DOHH2 (cell line): ENCODE measurements around the gene VWA2.
"Not testable (repeated sequence)": the region's sequence is repeated elsewhere in the genome, so short reads cannot be mapped to it uniquely, and the experiment has no call there.

ENCODE experiments used
- H3F3A ChIP-seq: fragments of 200-600 bp; sonication (generic), shearing (Covaris generic); 2 replicates; pipeline ENCODE4 v1.6.0; 2016; ENCODE audit warnings: antibody characterized with exemption, mild to moderate bottlenecking; ENCODE audit not compliant: control insufficient read depth, insufficient read depth
- H3K27ac ChIP-seq: fragments of 200-600 bp; sonication (generic); 2 replicates; pipeline ENCODE4 v1.5.1; 2014; ENCODE audit warnings: low read depth, mild to moderate bottlenecking, low read length, moderate library complexity
- H3K27me3 ChIP-seq: fragments of 200-600 bp; sonication (generic); 2 replicates; pipeline ENCODE4 v1.6.1; 2014; ENCODE audit warnings: mild to moderate bottlenecking, low read length, mixed read lengths; ENCODE audit not compliant: control insufficient read depth
- H3K36me3 ChIP-seq: fragments of 200-600 bp; sonication (generic); 2 replicates; pipeline ENCODE4 v1.6.1; 2014; ENCODE audit warnings: mild to moderate bottlenecking, low read length, moderate library complexity, mixed read lengths; ENCODE audit not compliant: control insufficient read depth
- H3K4me1 ChIP-seq: fragments of 200-600 bp; sonication (generic); 2 replicates; pipeline ENCODE4 v1.6.1; 2014; ENCODE audit warnings: mild to moderate bottlenecking, low read length, mixed read lengths; ENCODE audit not compliant: control insufficient read depth
- H3K4me2 ChIP-seq: fragments of 200-600 bp; sonication (generic); 2 replicates; pipeline ENCODE4 v1.6.0; 2014; ENCODE audit warnings: mild to moderate bottlenecking, low read length, moderate library complexity
- H3K4me3 ChIP-seq: fragments of 200-600 bp; sonication (generic); 2 replicates; pipeline ENCODE4 v1.5.1; 2014; ENCODE audit warnings: mild to moderate bottlenecking, low read length, mixed read lengths
- H3K79me2 ChIP-seq: fragments of 200-600 bp; sonication (generic); 2 replicates; pipeline ENCODE4 v1.6.1; 2014; ENCODE audit warnings: mild to moderate bottlenecking, low read length, mixed read lengths; ENCODE audit not compliant: control insufficient read depth
- H3K9me2 ChIP-seq: fragments of 200-600 bp; sonication (generic); replicated peaks from 2 replicates; pipeline ENCODE4 v1.6.1; 2014; ENCODE audit warnings: mild to moderate bottlenecking, low read length, mixed read lengths; ENCODE audit not compliant: control insufficient read depth
- H3K9me3 ChIP-seq: fragments of 200-600 bp; sonication (generic); 2 replicates; pipeline ENCODE4 v1.6.1; 2014; ENCODE audit warnings: antibody characterized with exemption, low read length, mixed read lengths; ENCODE audit not compliant: control insufficient read depth, insufficient read depth
- H4K20me1 ChIP-seq: fragments of 200-600 bp; sonication (generic); 2 replicates; pipeline ENCODE4 v1.6.0; 2014; ENCODE audit warnings: low read depth, mild to moderate bottlenecking, antibody characterized with exemption, low read length, moderate library complexity; ENCODE audit not compliant: control insufficient read depth, insufficient read depth
- EZH2phosphoT487 ChIP-seq: fragments of 200-600 bp; sonication (generic); IDR thresholded peaks from 2 replicates; pipeline ENCODE4 v1.6.1; 2017; ENCODE audit warnings: borderline replicate concordance, mild to moderate bottlenecking, antibody characterized with exemption, low read length, moderate library complexity, mixed read lengths
- TF ChIP-seq, protein P1 (sequence below): fragments of 200-600 bp; sonication (generic); IDR thresholded peaks from one replicate; pipeline ENCODE4 v1.5.1; 2014; ENCODE audit warnings: antibody characterized with exemption, mild to moderate bottlenecking, low read depth, low read length; ENCODE audit not compliant: poor library complexity, severe bottlenecking

Gene VWA2

DNA sequence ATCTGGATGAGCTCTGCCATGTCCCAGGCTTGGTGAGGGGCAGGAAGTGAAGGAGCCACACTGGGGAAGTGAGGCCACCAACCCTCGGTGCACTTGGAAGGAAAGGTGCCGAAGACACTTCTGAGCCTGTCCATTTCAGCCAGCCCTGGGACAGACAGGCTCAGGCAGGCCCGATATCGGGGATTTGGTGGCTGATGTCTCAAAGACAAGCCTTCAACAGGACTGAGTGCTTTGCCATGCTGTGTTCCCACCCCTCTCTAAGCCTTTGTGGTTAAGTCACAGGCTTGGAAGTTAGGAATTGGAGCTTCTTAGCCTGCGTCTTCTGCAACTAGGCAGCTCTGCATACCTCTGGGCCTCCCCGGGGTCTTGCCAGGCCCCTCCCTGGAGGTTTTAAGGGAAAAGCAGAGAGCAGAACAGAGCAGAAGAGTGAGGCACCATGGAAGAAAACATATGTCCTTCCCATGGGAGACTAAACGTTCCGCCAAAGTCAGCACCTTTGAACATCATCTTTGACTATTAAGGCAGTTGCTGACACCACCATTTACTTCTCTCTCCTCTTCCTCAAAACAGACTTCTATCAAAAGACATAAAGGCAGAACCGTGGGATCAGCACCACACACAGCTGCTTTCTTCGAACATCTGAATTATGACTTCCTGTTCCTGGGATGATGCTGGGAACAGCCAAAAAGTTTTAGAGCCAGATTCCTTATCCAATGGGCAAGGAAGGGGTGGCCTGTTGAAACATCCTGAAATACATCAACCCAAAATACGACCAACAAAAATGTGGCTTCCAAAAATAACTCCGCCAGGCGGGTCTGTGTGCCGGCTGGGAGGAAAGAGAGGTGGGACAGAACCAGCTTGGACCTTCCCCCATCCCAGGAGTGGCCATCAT, 93.5 kb downstream of the VWA2 start:
- TF ChIP-seq, protein P1, sequence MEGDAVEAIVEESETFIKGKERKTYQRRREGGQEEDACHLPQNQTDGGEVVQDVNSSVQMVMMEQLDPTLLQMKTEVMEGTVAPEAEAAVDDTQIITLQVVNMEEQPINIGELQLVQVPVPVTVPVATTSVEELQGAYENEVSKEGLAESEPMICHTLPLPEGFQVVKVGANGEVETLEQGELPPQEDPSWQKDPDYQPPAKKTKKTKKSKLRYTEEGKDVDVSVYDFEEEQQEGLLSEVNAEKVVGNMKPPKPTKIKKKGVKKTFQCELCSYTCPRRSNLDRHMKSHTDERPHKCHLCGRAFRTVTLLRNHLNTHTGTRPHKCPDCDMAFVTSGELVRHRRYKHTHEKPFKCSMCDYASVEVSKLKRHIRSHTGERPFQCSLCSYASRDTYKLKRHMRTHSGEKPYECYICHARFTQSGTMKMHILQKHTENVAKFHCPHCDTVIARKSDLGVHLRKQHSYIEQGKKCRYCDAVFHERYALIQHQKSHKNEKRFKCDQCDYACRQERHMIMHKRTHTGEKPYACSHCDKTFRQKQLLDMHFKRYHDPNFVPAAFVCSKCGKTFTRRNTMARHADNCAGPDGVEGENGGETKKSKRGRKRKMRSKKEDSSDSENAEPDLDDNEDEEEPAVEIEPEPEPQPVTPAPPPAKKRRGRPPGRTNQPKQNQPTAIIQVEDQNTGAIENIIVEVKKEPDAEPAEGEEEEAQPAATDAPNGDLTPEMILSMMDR: no peak
- TF ChIP-seq EZH2phosphoT487: no peak
- Histone ChIP-seq H3K79me2 (no peaks in the 10 kb centered on the region), H3K9me2 (no peaks in the 10 kb centered on the region), H3K4me2 (no peak overlapping the region), H3K27me3 (no peaks in the 10 kb centered on the region), H4K20me1 (no peaks in the 10 kb centered on the region), H3K4me3 (no peak overlapping the region), H3K4me1 (no peaks in the 10 kb centered on the region), H3K9me3 (no peaks in the 10 kb centered on the region), H3K27ac (no peak overlapping the region), H3K36me3 (no peaks in the 10 kb centered on the region), H3F3A (no peaks in the 10 kb centered on the region)

DNA sequence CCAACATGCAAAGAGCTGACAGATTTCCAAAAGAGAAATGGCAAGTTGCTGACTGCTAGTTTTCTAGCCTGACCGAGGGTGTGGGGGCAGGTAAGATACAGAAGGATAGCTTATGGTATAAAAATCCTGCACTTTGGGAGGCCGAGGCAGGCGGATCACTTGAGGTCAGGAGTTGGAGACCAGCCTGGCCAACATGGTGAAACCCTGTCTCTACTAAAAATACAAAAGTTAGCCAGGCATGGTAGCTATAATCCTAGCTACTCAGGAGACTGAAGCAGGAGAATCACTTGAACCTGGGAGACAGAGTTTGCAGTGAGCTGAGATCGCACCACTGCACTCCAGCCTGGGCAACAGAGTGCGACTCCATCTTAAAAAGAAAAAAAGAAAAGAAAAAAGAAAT, 94.4 kb downstream of the VWA2 start:
- not testable (repeated sequence) for H3K27ac ChIP-seq, H3K79me2 ChIP-seq, H3K4me2 ChIP-seq, H3K4me1 ChIP-seq, H3F3A ChIP-seq, H3K36me3 ChIP-seq, H4K20me1 ChIP-seq, H3K27me3 ChIP-seq, H3K9me2 ChIP-seq, H3K4me3 ChIP-seq, H3K9me3 ChIP-seq

DNA sequence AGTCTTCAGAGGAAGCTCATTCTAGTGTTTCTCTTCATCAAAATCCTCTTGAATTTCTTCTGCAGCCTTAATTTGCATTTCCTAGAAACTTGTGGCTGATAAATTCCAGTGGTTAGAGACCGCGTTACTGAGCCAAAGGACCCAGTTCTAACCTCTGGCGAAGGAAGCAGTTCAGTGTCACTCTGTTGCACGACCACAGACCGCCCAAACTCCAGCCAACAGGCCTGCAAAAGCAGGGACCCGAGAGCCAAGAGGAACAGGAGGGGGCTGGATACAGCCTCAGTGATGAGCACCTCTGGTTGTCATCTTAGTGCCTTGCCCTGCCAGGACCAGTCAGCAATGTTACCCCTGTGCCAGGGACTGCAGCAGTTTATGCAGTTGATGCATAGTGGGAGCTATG, 95.2 kb downstream of the VWA2 start:
- Histone ChIP-seq H3K27ac (no peak overlapping the region), H3K9me3 (no peaks in the 10 kb centered on the region), H4K20me1 (no peaks in the 10 kb centered on the region), H3K79me2 (no peaks in the 10 kb centered on the region), H3K27me3 (no peaks in the 10 kb centered on the region), H3K36me3 (no peaks in the 10 kb centered on the region), H3K4me2 (no peak overlapping the region), H3K9me2 (no peaks in the 10 kb centered on the region), H3F3A (no peaks in the 10 kb centered on the region), H3K4me1 (no peaks in the 10 kb centered on the region), H3K4me3 (no peak overlapping the region)
- TF ChIP-seq EZH2phosphoT487: no peak
- TF ChIP-seq, protein P1: no peak

DNA sequence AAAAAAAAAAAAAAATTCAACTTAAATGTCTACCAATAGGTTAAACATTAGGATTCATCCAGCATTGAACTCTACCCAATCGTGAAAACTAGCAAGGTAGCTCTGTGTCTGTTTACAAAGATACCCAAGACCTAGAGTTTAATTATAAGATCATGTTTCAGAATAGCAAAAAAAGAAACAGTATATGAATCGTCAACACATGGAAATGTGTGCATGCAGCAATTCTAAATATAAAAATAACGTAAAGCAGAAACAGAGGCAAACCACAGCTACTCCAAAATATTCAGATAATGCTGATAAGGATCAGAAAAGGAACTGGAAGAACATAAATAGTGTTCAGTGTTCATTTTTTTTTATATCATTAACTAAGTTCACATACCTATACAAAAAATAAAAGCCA, 96.6 kb downstream of the VWA2 start:
- Histone ChIP-seq H3K79me2 (no peaks in the 10 kb centered on the region), H3K4me1 (no peaks in the 10 kb centered on the region), H4K20me1 (no peaks in the 10 kb centered on the region), H3K27me3 (no peaks in the 10 kb centered on the region), H3K4me2 (no peak overlapping the region), H3F3A (no peaks in the 10 kb centered on the region), H3K9me2 (no peaks in the 10 kb centered on the region), H3K36me3 (no peaks in the 10 kb centered on the region), H3K4me3 (no peak overlapping the region), H3K9me3 (no peaks in the 10 kb centered on the region), H3K27ac (no peak overlapping the region)
- TF ChIP-seq, protein P1: no peak
